ENCODE data around the gene PLXNA4. TPM values are rescaled to one million over a fixed set of nuclear protein-coding genes. Genes with fewer than 3 reads are reported as not detected.

PLXNA4 gene
- polyA plus RNA-seq, 2 of the 4 experiments (the other 2 are of a cell fraction): 0.12 to 0.34 TPM

DNA sequence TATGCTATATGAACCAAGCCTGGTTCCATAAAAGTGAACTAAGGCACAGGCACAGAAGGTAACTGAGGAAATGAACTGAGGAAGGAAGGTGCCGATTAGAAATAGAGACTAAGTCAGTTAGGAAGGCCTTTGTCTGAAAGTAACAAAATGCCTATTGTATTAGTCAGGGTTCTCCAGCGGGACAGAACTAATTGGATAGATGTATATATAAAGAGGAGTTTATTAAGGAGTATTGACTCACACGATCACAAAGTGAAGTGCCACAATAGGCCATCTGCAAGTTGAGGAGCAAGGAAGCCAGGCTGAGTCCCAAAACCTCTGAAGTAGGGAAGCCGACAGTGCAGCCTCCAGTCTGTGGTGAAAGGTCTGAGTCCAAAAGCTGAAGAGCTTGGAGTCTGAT is 13.9 kb upstream of the PLXNA4 start:
- no peak for ATAC-seq
- H3K27ac ChIP-seq: no peak overlapping the region
- H3K4me1 ChIP-seq: no peaks in the 10 kb centered on the region
- DNase-seq (ENCODE audit: low read depth in 1 of 2, low spot score in 1 of 2): no peak
- no peak overlapping the region for H3K4me2 ChIP-seq
- CTCF ChIA-PET: interaction anchor here (0.7 to 1.2 kb wide), 2 partner anchors 10 to 12 kb away, joined by 3 to 5 read pairs; no protein-coding TSS in a partner anchor
- H3K9me3 ChIP-seq: peaks cover 5% of the 10 kb centered on the region; the same call in 1 of the 3 replicates
- POLR2A ChIA-PET: no interaction called here
- WGBS (ENCODE audit: missing lambda C conversion rate): 21% methylated on average over 4 of the region's 4 CpGs
- no peak for FAIRE-seq
- H3K4me3 ChIP-seq: no peak overlapping the region
- no peak for TF ChIP-seq MAZ (IDR thresholded peaks at IDR 0.05; ENCODE audit: borderline replicate concordance, low read depth, low read length)
- TF ChIP-seq RFX5 (IDR thresholded peaks at IDR 0.05): no peak
- TF ChIP-seq, protein P1, sequence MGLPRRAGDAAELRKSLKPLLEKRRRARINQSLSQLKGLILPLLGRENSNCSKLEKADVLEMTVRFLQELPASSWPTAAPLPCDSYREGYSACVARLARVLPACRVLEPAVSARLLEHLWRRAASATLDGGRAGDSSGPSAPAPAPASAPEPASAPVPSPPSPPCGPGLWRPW (IDR thresholded peaks at IDR 0.05): no peak
- TF ChIP-seq HEYL (CRISPR knock-in tag; IDR thresholded peaks at IDR 0.05): no peak
- TF ChIP-seq, protein P2, sequence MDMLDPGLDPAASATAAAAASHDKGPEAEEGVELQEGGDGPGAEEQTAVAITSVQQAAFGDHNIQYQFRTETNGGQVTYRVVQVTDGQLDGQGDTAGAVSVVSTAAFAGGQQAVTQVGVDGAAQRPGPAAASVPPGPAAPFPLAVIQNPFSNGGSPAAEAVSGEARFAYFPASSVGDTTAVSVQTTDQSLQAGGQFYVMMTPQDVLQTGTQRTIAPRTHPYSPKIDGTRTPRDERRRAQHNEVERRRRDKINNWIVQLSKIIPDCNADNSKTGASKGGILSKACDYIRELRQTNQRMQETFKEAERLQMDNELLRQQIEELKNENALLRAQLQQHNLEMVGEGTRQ (IDR thresholded peaks at IDR 0.05): no peak
- no peak for TF ChIP-seq CBX8 (IDR thresholded peaks at IDR 0.05)
- TF ChIP-seq RAD21 (conservative IDR thresholded peaks at IDR 0.05 in 1 of 2, IDR thresholded peaks at IDR 0.05 in 1 of 2): no peak
- TF ChIP-seq RCOR1 (IDR thresholded peaks at IDR 0.05; ENCODE audit: low read depth, low read length): no peak

DNA sequence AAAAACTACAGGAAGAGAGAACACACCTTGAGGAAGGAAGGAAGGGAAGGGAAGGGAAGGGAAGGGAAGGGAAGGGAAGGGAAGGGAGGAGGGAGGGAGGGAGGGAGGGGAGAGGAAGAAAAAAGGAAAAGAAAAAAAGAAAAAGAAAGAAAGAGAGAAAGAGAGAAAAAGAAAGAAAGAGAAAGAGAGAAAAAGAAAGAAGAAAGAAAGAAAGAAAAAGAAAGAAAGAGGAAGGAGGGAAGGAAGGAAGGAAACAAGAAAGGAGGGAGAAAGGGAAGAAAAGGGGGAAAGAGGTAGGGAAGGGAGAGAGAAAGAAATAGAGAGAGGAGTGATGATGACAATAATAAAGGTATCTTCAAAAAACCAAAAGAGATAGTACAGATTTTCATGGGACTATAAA is 12.3 kb upstream of the PLXNA4 start:
- no peak for ATAC-seq
- TF ChIP-seq FOXS1 (CRISPR knock-in tag; IDR thresholded peaks at IDR 0.05): no peak
- TF ChIP-seq, protein P3, sequence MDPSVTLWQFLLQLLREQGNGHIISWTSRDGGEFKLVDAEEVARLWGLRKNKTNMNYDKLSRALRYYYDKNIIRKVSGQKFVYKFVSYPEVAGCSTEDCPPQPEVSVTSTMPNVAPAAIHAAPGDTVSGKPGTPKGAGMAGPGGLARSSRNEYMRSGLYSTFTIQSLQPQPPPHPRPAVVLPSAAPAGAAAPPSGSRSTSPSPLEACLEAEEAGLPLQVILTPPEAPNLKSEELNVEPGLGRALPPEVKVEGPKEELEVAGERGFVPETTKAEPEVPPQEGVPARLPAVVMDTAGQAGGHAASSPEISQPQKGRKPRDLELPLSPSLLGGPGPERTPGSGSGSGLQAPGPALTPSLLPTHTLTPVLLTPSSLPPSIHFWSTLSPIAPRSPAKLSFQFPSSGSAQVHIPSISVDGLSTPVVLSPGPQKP (IDR thresholded peaks at IDR 0.05; ENCODE audit: low read depth, low read length): no peak
- TF ChIP-seq, protein P4, sequence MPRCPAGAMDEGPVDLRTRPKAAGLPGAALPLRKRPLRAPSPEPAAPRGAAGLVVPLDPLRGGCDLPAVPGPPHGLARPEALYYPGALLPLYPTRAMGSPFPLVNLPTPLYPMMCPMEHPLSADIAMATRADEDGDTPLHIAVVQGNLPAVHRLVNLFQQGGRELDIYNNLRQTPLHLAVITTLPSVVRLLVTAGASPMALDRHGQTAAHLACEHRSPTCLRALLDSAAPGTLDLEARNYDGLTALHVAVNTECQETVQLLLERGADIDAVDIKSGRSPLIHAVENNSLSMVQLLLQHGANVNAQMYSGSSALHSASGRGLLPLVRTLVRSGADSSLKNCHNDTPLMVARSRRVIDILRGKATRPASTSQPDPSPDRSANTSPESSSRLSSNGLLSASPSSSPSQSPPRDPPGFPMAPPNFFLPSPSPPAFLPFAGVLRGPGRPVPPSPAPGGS (IDR thresholded peaks at IDR 0.05): no peak
- TF ChIP-seq HDAC2 (IDR thresholded peaks at IDR 0.05): no peak
- TF ChIP-seq, protein P1 (IDR thresholded peaks at IDR 0.05): no peak

DNA sequence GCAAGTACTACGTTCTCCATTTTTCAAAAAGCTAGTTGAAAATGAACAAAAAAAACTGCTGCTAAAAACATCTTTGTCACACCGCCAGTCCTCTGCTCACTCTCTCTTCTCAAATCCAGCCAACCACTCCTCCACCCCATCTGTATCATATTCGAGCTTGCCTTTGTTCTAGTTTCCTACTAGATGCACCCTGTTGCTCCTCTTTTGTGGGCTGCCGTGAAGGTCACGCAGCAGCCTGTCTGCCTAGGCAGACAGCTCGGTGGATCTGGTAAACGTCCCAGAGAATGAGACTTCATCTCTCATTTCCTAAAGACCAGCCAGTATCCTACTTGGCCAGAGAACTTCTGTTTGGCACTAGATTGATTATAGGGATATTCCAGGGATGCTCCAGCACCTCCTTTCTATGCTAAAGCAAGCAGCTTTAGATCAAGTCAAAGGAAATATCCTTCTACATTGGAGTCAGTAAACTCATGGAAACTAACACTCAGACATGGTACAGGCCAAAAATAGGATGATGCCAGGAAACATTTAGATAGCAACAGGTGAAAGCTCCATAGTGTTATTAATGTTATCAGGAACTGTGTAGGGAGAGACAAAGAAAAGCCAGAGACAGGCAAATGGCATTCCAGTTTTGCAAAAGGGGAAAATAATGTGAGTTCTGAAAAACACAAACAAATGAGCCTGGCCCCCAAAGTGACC is 8.7 kb upstream of the PLXNA4 start:
- no peak for TF ChIP-seq JUN (IDR thresholded peaks at IDR 0.05)
- TF ChIP-seq, protein P5, sequence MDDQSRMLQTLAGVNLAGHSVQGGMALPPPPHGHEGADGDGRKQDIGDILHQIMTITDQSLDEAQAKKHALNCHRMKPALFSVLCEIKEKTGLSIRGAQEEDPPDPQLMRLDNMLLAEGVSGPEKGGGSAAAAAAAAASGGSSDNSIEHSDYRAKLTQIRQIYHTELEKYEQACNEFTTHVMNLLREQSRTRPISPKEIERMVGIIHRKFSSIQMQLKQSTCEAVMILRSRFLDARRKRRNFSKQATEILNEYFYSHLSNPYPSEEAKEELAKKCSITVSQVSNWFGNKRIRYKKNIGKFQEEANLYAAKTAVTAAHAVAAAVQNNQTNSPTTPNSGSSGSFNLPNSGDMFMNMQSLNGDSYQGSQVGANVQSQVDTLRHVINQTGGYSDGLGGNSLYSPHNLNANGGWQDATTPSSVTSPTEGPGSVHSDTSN (IDR thresholded peaks at IDR 0.05): no peak
- TF ChIP-seq EHMT2 (IDR thresholded peaks at IDR 0.05; ENCODE audit: low read depth): no peak
- TF ChIP-seq GATA3 (IDR thresholded peaks at IDR 0.05; ENCODE audit: borderline replicate concordance): no peak
- no peak for TF ChIP-seq KDM5A (IDR thresholded peaks at IDR 0.05)
- TF ChIP-seq CHD2 (IDR thresholded peaks at IDR 0.05; ENCODE audit: low read length, partially characterized antibody): no peak
- no peak for TF ChIP-seq FOXS1 (CRISPR knock-in tag; IDR thresholded peaks at IDR 0.05)
- TF ChIP-seq, protein P6, sequence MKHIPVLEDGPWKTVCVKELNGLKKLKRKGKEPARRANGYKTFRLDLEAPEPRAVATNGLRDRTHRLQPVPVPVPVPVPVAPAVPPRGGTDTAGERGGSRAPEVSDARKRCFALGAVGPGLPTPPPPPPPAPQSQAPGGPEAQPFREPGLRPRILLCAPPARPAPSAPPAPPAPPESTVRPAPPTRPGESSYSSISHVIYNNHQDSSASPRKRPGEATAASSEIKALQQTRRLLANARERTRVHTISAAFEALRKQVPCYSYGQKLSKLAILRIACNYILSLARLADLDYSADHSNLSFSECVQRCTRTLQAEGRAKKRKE (CRISPR knock-in tag; IDR thresholded peaks at IDR 0.05; ENCODE audit: low read depth): no peak
- no peak for TF ChIP-seq EHF (CRISPR knock-in tag; IDR thresholded peaks at IDR 0.05)
- TF ChIP-seq SREBF2 (IDR thresholded peaks at IDR 0.05): no peak
- TF ChIP-seq ZFP36 (IDR thresholded peaks at IDR 0.05; ENCODE audit: borderline replicate concordance, partially characterized antibody): no peak
- TF ChIP-seq RCOR1 (IDR thresholded peaks at IDR 0.05; ENCODE audit: low read depth, low read length): no peak
- TF ChIP-seq BHLHE40 (IDR thresholded peaks at IDR 0.05; ENCODE audit: low read depth, low read length): no peak
- H3K4me1 ChIP-seq: no peaks in the 10 kb centered on the region
- WGBS (ENCODE audit: missing lambda C conversion rate): 37% methylated on average over 7 of the region's 7 CpGs
- FAIRE-seq (no peak), DNase-seq (ENCODE audit: low read depth in 1 of 2, low spot score in 1 of 2) (no peak), ATAC-seq (no peak)
- H3K27ac ChIP-seq: no peak overlapping the region
- no peak overlapping the region for H3K4me3 ChIP-seq
- POLR2A ChIA-PET: no interaction called here
- no peaks in the 10 kb centered on the region for H3K9me3 ChIP-seq
- H3K4me2 ChIP-seq: no peak overlapping the region
- CTCF ChIA-PET: interaction anchor here (0.9 to 8.5 kb wide), 5 partner anchors 17 to 895 kb away, joined by 3 to 67 read pairs (median 4); no protein-coding TSS in a partner anchor

More for the DNA sequence above, 12.3 kb upstream of the PLXNA4 start:
- FAIRE-seq (no peak), DNase-seq (ENCODE audit: low read depth in 1 of 2, low spot score in 1 of 2) (no peak)
- ChIA-PET CTCF (interaction anchor here (1.1 kb wide), 1 partner anchor 11 kb away, joined by 3 read pairs; no protein-coding TSS in a partner anchor), POLR2A (no interaction called here)
- Histone ChIP-seq H3K4me3 (no peak overlapping the region), H3K27ac (no peak overlapping the region), H3K4me1 (no peaks in the 10 kb centered on the region), H3K4me2 (no peak overlapping the region), H3K9me3 (peaks cover 5% of the 10 kb centered on the region; the same call in 1 of the 3 replicates)

Data from A549 (cell line).